ENCODE results near the gene SPANXA1.
"Not testable (repeated sequence)": the region's sequence is repeated elsewhere in the genome, so short reads cannot be mapped to it uniquely, and the experiment has no call there.

Gene SPANXA1

GRCh38 chrX:141584638-141585037 lies at the start of gene SPANXA1:
TSS of gene SPANXA1 (minus strand) at chrX:141584738. CDS start at chrX:141584678, 60 bp downstream.
- DNase-seq (ENCODE audit: low read depth in 2 of 2) = not testable (repeated sequence)

GRCh38 chrX:141632124-141632523 lies 47.6 kb upstream of the SPANXA1 start:
- DNase-seq (ENCODE audit: low read depth in 2 of 2) = no peak

GRCh38 chrX:141619336-141619735 lies 34.8 kb upstream of the SPANXA1 start:
- no peak for DNase-seq (ENCODE audit: low read depth in 2 of 2)

- no peak for DNase-seq (ENCODE audit: low read depth in 2 of 2)
These were observed 24.6 kb upstream of the SPANXA1 start for GRCh38 chrX:141609111-141609510.

GRCh38 chrX:141589408-141589807 lies 4.9 kb upstream of the SPANXA1 start, which contains the start of gene SPANXA2:
TSS of gene SPANXA2 (plus strand) at chrX:141589708. CDS start at chrX:141589768, 60 bp downstream.
- not testable (repeated sequence) for DNase-seq (ENCODE audit: low read depth in 2 of 2)

- DNase-seq (ENCODE audit: low read depth in 2 of 2) = not testable (repeated sequence)
These were observed 42.0 kb downstream of the SPANXA1 start for GRCh38 chrX:141542551-141542950.
